ENCODE results near the gene ST7.

ST7 gene

GRCh38 chr7:117273814-117274225 is 320.5 kb downstream of the ST7 start:
- DNase-seq (ENCODE audit: low spot score), result no peak

GRCh38 chr7:117274951-117275350 is 321.6 kb downstream of the ST7 start:
- DNase-seq (ENCODE audit: low spot score), result no peak

- DNase-seq (ENCODE audit: low spot score), result no peak
Measured at GRCh38 chr7:117277576-117277975, 324.3 kb downstream of the ST7 start.

- no peak for DNase-seq (ENCODE audit: low spot score)
Measured at GRCh38 chr7:117278040-117278439, 324.7 kb downstream of the ST7 start.

GRCh38 chr7:117279203-117279602 is 325.9 kb downstream of the ST7 start:
- DNase-seq (ENCODE audit: low spot score), result no peak
